Keratinocyte (primary cell): ENCODE results near the gene UBXN4. TPM values are rescaled to one million over a fixed set of nuclear protein-coding genes. Genes with fewer than 3 reads are reported as not detected.

ENCODE experiments used
- DNase-seq: peaks from one replicate; pipeline ENCODE4 v3.0.0-alpha.2; 2011; ENCODE audit warnings: low read depth, missing footprints, low spot score
- FAIRE-seq: peaks from 2 replicates; lab custom pipeline; 2011; peaks lifted over from hg19 to GRCh38; lab: Jason Lieb, UNC
- H2AFZ ChIP-seq: 2 replicates; pipeline ENCODE4 v1.6.0; 2012; ENCODE audit warnings: low read length, control low read depth, inconsistent platforms; ENCODE audit not compliant: control insufficient read depth
- H3K27ac ChIP-seq: 2 replicates; pipeline ENCODE4 v1.5.1; 2011; ENCODE audit warnings: low read length; ENCODE audit not compliant: control insufficient read depth, insufficient read depth
- H3K27me3 ChIP-seq: 3 replicates; pipeline ENCODE4 v1.6.0; 2011; ENCODE audit warnings: low read length; ENCODE audit not compliant: control insufficient read depth, insufficient read depth; ENCODE audit errors: extremely low read depth
- H3K36me3 ChIP-seq, 2 experiments: 2 replicates in 1 of 2; 3 replicates in 1 of 2; pipeline ENCODE4 v1.5.1; 2011; ENCODE audit warnings: low read length in 2 of 2, mild to moderate bottlenecking in 1 of 2; ENCODE audit not compliant: control insufficient read depth in 2 of 2, insufficient read depth in 2 of 2; ENCODE audit errors: extremely low read depth in 1 of 2
- H3K4me1 ChIP-seq: 3 replicates; pipeline ENCODE4 v1.5.1; 2011; ENCODE audit warnings: low read length; ENCODE audit not compliant: control insufficient read depth, insufficient read depth; ENCODE audit errors: extremely low read depth
- H3K4me2 ChIP-seq: 3 replicates; pipeline ENCODE4 v1.6.0; 2011; ENCODE audit warnings: low read depth, low read length; ENCODE audit not compliant: control insufficient read depth, insufficient read depth; ENCODE audit errors: extremely low read depth
- H3K4me3 ChIP-seq, 3 experiments: fragments of 200-600 bp in 1 of 3; sonication (generic) in 1 of 3; 2 replicates in 2 of 3; 3 replicates in 1 of 3; pipeline ENCODE4 v1.5.1; 2011 to 2016; ENCODE audit warnings: low read length in 3 of 3, mild to moderate bottlenecking in 3 of 3, control low read depth in 2 of 3, inconsistent platforms in 1 of 3, low read depth in 1 of 3, mixed read lengths in 1 of 3, mixed run types in 1 of 3, moderate library complexity in 1 of 3; ENCODE audit not compliant: control insufficient read depth in 2 of 3, insufficient read depth in 2 of 3; ENCODE audit errors: extremely low read depth in 1 of 3
- H3K79me2 ChIP-seq: 2 replicates; pipeline ENCODE4 v1.6.0; 2012; ENCODE audit warnings: low read length; ENCODE audit not compliant: control insufficient read depth, insufficient read depth
- H3K9ac ChIP-seq: 3 replicates; pipeline ENCODE4 v1.6.0; 2011; ENCODE audit warnings: low read length; ENCODE audit not compliant: control insufficient read depth, insufficient read depth; ENCODE audit errors: extremely low read depth
- H3K9me1 ChIP-seq: 3 replicates; pipeline ENCODE4 v1.6.0; 2011; ENCODE audit warnings: low read length; ENCODE audit not compliant: control insufficient read depth, insufficient read depth; ENCODE audit errors: extremely low read depth
- H3K9me3 ChIP-seq: 2 replicates; pipeline ENCODE4 v1.5.1; 2012; ENCODE audit warnings: low read depth, low read length; ENCODE audit not compliant: control insufficient read depth
- H4K20me1 ChIP-seq: 3 replicates; pipeline ENCODE4 v1.6.0; 2011; ENCODE audit warnings: low read length; ENCODE audit not compliant: control insufficient read depth, insufficient read depth; ENCODE audit errors: extremely low read depth
- CTCF ChIP-seq, 3 experiments: IDR thresholded peaks in 1 of 3; conservative IDR thresholded peaks in 1 of 3; optimal IDR thresholded peaks in 1 of 3; 2 replicates in 2 of 3; 3 replicates in 1 of 3; pipeline versions ENCODE3 to v1.5.1; 2011; ENCODE audit warnings: low read length in 3 of 3, mild to moderate bottlenecking in 3 of 3, moderate library complexity in 2 of 3, control low read depth in 1 of 3, inconsistent platforms in 1 of 3; ENCODE audit not compliant: insufficient read depth in 2 of 3; ENCODE audit errors: extremely low read depth in 1 of 3
- EZH2 ChIP-seq: IDR thresholded peaks from one replicate; pipeline ENCODE4 v1.6.1; 2012; ENCODE audit warnings: inconsistent platforms, mild to moderate bottlenecking, low read length, moderate library complexity
- dilution Hi-C: fragments of 300-500 bp; cut with MboI; formaldehyde crosslinking; loops from one replicate; pipeline ENCODE4 v1.7.0; 2020; ENCODE audit warnings: low sequenced_read_pairs; ENCODE audit not compliant: extremely low pct_ligation_motif_present
- polyA minus RNA-seq, 3 experiments: library from RNA; depleted of rRNA, polyadenylated mRNA; stranded (reverse); fragments of >200 nt; gene quantifications; 1 replicate in 1 of 3; 2 replicates in 1 of 3; 3 replicates in 1 of 3; pipeline ENCODE4 v1.2.3, GENCODE V29; 2011
- polyA plus RNA-seq, 5 experiments: library from polyadenylated mRNA; depleted of rRNA in 3 of 5; stranded (reverse) in 3 of 5; stranded (forward) in 1 of 5; unstranded in 1 of 5; fragments of >200 nt; gene quantifications; 1 replicate in 1 of 5; 2 replicates in 3 of 5; 3 replicates in 1 of 5; pipeline versions ENCODE4 v1.2.1 to v1.2.3, GENCODE V29; 2011 to 2012; ENCODE audit warnings: missing spikeins in 2 of 5, low read depth in 1 of 5, low replicate concordance in 1 of 5

UBXN4 gene, protein sequence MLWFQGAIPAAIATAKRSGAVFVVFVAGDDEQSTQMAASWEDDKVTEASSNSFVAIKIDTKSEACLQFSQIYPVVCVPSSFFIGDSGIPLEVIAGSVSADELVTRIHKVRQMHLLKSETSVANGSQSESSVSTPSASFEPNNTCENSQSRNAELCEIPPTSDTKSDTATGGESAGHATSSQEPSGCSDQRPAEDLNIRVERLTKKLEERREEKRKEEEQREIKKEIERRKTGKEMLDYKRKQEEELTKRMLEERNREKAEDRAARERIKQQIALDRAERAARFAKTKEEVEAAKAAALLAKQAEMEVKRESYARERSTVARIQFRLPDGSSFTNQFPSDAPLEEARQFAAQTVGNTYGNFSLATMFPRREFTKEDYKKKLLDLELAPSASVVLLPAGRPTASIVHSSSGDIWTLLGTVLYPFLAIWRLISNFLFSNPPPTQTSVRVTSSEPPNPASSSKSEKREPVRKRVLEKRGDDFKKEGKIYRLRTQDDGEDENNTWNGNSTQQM
- polyA plus RNA-seq (51.8 to 92.2 TPM (median 70.9 TPM) in 3 replicates), polyA minus RNA-seq (14.2 to 55.4 TPM (median 42.0 TPM) in 3 replicates)
- polyA plus RNA-seq (2011; ENCODE audit: low read depth) = 63.3 TPM
- polyA plus RNA-seq (2011; cell fraction: cytosol; rRNA removed) = 31.4 and 93.4 TPM in 2 replicates
- polyA plus RNA-seq (2011; cell fraction: nucleus; rRNA removed) = 102 and 118 TPM in 2 replicates
- 46.5 and 50.3 TPM in 2 replicates for polyA plus RNA-seq (2012; ENCODE audit: low replicate concordance)
- 73.5 TPM for polyA minus RNA-seq (2011; cell fraction: cytosol; rRNA and poly(A)+ RNA removed)
- polyA minus RNA-seq (2011; cell fraction: nucleus; rRNA and poly(A)+ RNA removed) = 35.8 and 71.8 TPM in 2 replicates

DNA sequence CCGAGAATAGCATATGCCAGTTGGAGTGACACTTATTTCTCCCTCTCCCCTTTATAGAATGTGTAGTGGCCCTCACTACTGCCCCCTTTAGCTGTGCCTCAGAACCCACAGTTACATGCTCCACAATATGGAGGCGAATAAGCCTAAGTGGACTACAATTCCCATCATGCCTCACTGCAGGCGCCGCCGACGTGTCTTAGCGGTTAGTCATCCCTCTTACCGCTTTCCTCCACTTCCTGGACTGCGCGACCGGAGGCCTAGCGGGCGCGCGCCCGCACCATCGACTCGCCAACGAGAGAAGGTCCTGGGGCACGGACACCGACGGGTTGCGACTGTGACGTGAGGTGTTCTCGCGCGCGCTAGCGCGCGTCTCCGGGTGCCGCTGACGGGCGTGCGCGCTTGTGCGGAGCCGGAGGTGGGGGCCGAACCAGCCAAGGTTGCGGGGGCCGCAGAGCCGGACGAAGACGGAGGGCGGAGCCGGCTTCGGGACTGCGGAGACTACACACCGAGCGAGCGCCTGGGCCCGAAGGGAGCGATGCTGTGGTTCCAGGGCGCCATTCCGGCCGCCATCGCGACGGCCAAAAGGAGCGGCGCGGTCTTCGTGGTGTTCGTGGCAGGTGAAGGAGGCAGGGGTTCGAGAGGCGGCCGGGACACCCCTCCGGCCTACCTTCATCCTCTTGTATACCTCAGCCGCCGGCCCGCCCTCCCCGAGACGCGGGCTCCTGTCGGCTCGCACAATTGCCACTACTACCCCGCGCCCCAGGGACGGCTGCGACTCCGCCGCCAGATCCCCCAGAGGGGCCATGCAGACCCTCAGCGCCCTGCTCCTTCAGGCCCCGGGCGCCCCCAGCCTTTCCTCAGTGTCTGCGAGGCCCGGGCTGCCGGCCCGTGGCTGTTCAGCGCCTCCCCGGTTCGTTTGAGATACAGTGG, at the start of gene UBXN4:
UBXN4 (plus strand) TSS at position 461 of the 930 bp plus-strand sequence; CDS start at position 536, 75 bp downstream.
- Histone ChIP-seq H3K79me2 (peaks cover 44% of the 10 kb centered on the region), H3K27ac (peak within 1 kb of the TSS; percentile 97), H3K4me1 (peaks cover 28% of the 10 kb centered on the region), H4K20me1 (no peaks in the 10 kb centered on the region), H3K9me1 (peaks cover 3% of the 10 kb centered on the region), H2AFZ (peak within 1 kb of the TSS; percentile 84), H3K4me3 (peak within 1 kb of the TSS; percentile 89 to 98 (median 94)), H3K36me3 (peaks cover 0 to 4% of the 10 kb centered on the region in 2 experiments), H3K9ac (peak within 1 kb of the TSS; percentile 98), H3K4me2 (peak within 1 kb of the TSS; percentile 98), H3K9me3 (no peaks in the 10 kb centered on the region), H3K27me3 (no peaks in the 10 kb centered on the region)
- FAIRE-seq (peak; percentile 84), DNase-seq (peak; percentile 86)
- dilution Hi-C loops = no loop called here
- TF ChIP-seq CTCF (optimal IDR thresholded peaks at IDR 0.05 in 1 of 3, IDR thresholded peaks at IDR 0.05 in 1 of 3, conservative IDR thresholded peaks at IDR 0.05 in 1 of 3; ENCODE audit: extremely low read depth in 1 of 3, insufficient read depth in 2 of 3, low read length in 3 of 3) (peak; percentile 39 to 64 (median 62)), EZH2 (no peak)

DNA sequence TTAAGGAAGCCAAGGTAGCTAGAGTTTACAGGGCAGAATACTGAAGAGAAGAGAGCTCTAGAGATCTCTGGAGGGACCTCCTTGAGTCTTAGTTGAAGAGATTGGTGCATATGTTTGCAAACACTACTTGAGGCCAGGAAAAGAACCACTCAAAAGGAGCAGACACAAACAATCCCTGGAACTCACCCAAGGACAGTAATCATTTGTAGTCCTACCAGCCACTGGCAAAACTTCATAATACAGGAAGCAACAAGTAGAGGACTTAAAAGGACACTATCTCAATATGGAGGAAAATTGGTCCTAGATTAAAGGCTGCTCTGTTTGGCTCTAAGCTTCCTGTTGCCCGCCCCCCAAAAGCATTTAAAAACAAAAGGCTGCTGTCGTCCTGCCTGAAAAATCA, 46.9 kb upstream of the UBXN4 start:
- FAIRE-seq (no peak), DNase-seq (no peak)

More for the DNA sequence above, 46.9 kb upstream of the UBXN4 start:
- Histone ChIP-seq H3K27ac (no peak overlapping the region), H3K4me1 (no peaks in the 10 kb centered on the region), H3K79me2 (no peaks in the 10 kb centered on the region), H3K9me1 (no peaks in the 10 kb centered on the region), H3K4me2 (no peak overlapping the region), H3K36me3 (no peaks in the 10 kb centered on the region), H3K27me3 (no peaks in the 10 kb centered on the region), H4K20me1 (no peaks in the 10 kb centered on the region), H3K4me3 (no peak overlapping the region), H2AFZ (no peak overlapping the region), H3K9ac (no peak overlapping the region), H3K9me3 (no peaks in the 10 kb centered on the region)
- dilution Hi-C loops = no loop called here
- TF ChIP-seq CTCF (optimal IDR thresholded peaks at IDR 0.05 in 1 of 3, IDR thresholded peaks at IDR 0.05 in 1 of 3, conservative IDR thresholded peaks at IDR 0.05 in 1 of 3; ENCODE audit: extremely low read depth in 1 of 3, insufficient read depth in 2 of 3, low read length in 3 of 3) (no peak), EZH2 (no peak)
